SKM-1 treated with dmso at 0.1 percent for 144 hours (cell line): ENCODE data around the gene CHD2.
"Not testable (repeated sequence)": the region's sequence is repeated elsewhere in the genome, so short reads cannot be mapped to it uniquely, and the experiment has no call there.

Source experiments
- DNase-seq: peaks from one replicate; lab custom pipeline; 2025; ENCODE audit not compliant: unreplicated experiment; lab: John Stamatoyannopoulos, UW

The CHD2 gene

DNA sequence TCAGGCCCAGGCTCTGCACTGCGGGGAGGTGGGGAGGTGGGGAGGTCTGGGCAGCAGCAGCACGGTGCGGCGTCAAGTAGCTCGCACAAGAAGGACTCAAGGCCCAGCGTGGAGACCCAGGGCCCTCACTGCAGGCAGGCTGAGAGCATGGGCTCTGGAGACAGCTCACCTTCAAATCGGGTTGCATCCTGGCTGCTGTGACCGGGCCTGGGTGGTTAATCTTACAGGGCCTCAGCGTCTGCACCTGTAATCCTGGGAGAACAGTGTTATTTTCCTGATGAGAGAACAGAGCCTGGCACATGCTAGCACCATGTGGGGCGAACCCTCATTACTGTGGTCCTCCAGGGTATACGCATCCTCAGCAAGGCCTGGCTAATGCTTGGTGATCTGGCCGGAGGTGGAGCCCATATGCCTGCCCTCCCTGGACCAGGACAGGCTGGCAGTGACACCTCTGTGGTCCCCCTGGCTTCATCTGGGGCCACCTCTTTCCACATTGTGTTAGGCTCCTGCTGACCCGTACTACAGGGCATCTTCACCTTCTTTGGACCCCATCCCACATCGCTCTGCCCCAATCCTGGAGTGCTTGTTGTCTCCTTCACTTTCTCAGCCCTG is 133.4 kb downstream of the CHD2 start:
- DNase-seq, result no peak

DNA sequence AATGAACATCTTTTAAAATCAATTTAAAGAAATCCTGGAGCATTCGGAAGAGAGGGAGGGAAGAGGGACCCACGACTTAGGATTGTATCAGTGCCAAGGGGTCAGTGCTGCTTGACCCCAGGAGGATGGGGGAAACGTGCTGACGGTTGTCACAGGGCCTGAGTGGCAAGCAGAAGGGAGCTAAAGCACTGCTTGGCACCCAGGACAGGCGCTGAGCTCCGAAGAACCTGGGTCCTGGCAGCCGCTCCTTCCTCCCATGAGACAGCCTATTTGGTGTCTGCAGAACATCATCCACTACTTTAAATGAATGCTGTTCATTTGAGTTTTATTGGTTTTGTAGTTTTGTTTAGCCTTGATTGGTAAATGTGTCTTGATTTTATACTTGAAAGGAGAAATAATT is 134.4 kb downstream of the CHD2 start:
- no peak for DNase-seq

DNA sequence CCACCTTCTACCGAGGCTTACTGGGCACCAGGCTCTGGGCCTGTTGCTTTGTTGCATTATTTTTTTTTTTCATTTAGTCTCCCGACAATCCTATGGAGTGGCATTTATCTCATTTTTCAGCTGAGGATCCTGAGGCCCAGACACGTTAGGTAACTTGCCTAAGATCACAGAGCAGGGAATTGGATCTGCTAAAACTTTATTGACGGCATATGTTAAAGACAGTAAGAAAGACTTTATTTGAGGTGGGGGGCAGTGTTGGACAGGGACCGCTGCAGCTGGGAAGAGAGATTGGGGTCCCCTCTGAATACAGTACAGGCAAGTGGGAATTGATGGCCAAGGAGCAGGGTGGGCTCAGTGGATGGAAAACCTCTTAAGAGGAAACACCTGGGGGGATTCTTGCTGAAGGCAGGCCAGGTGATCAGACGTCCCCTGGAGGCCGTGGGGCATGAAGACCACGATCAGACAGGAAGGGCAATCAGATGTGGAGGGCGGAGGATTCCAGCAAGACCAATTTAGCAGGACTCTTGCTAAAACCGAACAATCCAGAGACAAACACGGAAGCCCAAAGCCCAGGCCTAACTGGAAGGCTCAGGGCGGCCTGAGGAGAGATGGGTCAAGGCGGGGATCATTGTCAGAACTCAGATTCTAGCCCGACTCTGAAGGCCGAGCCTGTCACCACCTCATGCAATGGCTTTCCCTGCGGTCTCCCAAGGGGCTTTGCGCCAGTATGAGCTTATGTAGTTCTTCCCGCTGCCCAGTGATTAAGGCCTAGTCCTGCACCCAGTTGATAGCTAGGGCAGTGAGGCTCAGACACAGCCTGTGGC is 135.2 kb downstream of the CHD2 start:
- DNase-seq, result no peak

DNA sequence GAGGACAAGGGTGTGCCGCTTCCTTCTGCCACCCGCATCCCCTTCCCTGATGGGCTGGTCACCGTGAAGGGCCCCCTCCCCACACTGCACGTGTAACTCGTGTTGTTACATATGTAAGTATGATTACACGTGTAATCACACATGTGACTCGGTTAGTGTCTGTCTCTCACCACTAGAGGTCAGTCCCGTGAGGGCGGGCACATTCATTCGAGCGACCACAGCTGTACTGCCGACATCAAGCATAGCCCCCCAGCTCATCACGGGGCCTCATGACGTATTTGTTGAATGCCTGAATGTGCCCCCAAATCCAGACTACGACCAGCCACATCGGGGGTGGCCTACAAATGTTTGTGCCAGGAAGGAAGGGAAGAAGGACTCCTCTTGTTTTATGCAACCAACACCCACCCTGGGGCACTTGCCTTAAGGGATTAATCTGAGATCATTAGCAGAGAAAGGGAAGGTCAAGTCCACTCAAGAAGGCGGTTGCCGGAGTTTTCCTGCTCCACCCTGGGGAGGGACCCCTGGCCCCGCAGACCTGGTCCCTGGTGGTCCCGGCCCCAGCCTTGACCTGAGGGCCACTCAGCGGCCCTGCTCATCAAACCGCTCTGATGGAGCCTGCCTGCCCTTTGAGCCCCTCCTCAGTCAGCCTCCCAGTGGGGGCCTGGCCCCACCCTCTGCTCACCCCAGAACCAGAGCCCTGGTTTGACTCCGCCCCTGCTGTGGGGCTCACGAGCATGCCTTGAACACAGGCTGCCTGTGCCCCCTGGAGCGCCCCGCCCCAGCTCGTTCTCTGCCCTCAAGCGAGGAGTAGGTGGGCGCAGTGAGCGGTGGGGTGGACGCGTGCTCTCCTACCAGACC is 136.1 kb downstream of the CHD2 start:
- DNase-seq, result peak; percentile 23

DNA sequence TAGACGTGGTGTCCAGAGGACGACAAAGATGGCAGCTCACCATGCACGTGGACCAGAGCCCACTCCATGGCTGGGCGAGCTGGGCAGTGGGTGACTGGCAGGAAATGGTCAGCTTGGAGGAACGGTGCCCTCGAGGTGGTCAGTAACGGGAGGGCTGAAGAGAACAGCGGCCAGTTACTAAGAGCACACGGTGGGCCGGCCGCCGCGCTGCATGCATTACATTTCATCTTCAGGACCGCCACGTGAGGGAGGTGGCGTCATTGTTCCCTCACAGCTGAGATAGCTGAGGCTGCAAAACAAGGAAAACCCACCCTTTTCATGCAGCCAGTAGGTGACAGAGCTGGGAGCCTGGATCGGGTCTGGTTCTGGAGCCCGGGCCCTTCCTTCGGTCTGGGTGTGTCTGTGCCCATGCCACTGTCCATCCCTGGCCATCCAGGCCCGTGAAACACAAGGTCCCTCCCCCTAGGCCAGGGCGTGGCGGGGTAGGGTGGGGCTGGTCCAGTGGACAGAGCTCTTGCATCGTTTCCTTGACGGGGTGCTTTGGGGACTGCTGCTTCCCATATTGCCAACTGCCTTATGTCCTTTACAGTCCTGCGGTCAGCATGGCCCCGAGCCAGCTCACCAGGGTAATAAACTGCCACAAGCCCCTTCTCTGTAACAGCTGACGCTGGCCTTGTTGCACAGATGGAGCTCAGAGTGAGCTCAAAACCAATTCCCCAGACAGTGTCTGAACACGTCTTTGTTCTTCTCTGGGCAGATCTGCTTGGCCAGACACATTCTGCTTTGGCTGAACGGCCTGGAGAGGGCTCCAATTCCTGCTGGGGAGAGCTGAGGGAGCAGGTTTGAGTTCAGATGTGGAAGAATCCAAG is 137.1 kb downstream of the CHD2 start:
- DNase-seq, result peak; percentile 34

DNA sequence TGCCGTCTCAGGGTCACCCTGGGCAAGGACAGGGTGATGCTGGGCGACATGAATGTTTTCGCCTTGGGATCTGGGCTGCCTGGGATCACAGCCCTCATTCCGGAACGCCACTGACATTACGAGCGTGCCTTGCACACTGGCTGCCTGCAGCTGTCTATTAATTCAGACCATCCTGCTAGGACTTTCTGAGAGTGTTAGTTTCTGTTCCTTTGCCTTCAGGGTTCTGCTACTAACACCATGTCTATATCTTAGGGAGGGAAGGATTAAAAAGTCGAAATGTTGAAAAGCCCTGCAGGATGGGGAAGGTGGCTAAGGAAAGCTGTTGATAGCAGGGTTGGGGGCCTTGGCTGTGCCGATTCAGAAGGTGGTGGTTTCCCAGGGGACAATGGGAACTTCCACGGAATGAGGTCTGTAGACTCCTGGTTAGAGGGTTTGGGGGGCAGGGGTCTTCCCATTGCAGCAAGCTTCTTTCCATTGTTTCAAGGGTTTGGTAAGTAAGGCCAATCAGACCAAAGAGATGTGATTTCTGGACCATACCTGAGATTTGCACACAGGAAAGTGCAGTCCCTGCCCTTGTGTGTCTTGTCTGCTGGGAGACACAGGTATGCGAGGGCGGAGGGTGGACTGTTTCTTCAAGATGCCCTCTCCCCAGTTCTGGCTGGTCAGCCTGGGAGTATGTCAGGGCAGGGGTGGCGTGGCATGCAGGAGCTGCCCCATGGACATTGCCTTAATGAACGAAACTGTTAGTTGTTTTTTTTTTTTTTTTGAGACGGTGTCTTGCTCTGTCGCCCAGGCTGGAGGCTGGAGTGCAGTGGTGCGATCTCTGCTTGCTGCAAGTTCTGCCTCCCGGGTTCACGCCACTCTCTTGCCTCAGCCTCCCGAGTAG is 137.9 kb downstream of the CHD2 start:
- DNase-seq, result no peak

DNA sequence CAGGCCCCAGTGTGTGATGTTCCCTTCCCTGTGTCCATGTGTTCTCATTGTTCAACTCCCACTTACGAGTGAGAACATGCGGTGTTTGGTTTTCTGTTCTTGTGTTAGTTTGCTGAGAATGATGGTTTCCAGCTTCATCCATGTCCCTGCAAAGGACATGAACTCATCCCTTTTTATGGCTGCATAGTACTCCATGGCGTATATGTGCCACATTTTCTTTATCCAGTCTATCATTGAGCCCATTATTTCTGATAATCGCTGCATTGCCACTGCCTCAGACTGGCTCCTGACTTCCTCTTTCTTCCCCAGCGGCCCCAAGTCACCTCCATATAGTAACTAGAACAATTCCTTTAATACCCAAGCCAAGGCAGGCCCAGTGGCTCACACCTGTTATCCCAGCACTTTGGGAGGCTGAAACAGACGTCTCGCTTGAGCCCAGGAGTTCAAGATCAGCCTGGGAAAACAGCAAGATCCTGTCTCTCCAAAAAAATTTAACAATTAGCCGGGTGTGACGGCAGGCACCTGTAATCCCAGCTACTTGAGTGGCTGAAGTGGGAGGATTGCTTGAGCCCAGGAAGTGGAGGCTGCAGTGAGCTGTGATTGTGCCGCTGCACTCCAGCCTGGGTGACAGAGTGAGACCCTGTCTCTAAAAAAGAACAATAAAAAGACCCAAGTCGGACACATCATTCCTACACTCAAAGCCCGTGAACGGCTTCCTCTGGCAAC is 139.6 kb downstream of the CHD2 start:
- DNase-seq, result not testable (repeated sequence)

DNA sequence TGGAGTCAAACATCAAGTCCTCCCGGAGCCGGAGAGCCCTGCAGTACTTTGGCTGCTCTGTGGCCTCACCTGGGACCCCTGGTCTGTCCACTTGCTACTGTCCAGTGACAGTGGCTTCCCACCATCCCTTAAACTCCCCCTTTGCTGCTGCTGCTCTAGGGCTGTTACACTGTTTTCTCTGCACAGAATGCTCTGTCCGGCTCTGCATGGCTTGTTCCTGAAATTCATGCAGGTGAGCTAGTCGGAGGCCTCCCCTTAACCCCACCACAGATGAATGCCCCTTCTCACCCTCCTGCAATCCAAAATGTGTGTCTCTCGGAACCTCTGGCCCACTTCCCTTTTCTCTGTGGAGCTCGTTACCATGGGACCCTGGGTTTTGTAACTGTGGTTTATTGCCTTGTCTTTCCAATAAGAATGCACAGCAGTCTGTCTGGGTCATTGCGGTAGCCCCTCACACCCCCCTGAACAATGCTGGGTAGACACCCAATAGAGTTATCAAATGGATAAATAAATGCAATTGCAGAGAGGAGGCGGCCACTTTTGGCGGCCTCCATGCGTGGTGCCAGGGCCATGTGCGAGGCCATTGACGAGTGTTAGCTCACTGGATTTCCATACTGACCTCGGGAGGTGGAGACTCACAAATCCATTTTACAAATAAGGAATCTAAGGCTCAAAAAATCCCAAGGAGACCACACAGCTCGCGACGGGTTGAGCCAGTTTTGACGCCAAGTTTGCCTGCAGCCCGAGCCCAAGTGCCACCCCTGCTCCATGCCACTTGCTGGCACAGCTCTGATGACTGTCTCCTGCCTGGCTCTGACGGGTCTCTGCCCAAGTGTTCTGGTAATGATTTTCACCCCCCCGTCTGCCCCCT is 140.4 kb downstream of the CHD2 start:
- no peak for DNase-seq

DNA sequence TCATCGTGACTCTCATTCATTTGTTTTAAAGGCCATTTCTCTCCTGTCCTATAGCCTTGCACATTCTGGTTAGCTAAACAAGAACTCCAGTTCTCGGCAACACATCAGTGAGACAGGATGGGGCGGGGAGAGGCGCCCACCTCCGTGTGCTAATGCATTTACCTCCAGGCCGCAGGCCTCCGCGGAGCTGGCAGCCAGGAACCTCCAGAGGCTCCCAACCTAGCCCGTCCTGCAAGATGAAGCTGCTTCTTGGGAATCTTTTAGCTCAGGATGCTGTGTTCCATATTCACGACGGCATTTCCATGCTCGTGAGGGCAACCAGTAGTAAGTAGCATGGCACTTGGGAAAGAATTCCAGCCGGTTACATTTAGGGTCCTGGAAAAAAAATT is 141.0 kb downstream of the CHD2 start:
- no peak for DNase-seq

DNA sequence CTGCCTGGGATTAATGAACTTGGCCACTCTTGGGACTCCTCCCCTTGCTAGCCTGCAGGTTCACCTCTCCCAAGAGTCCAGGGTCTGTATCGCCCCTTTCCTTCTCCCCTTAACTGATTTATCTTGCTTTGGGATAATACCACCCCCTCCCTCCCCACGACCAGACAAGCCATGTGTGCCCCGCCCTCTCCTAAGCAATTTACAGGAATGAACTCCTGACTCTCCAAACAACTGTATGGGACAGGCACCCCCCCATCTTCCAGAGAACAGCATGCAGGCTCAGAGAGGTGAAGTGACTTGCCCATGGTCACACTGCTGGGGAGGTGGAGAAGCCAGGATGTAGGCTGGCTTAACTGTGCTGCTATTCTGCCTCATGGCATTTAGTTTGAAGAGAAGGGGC is 142.1 kb downstream of the CHD2 start:
- DNase-seq, result no peak

DNA sequence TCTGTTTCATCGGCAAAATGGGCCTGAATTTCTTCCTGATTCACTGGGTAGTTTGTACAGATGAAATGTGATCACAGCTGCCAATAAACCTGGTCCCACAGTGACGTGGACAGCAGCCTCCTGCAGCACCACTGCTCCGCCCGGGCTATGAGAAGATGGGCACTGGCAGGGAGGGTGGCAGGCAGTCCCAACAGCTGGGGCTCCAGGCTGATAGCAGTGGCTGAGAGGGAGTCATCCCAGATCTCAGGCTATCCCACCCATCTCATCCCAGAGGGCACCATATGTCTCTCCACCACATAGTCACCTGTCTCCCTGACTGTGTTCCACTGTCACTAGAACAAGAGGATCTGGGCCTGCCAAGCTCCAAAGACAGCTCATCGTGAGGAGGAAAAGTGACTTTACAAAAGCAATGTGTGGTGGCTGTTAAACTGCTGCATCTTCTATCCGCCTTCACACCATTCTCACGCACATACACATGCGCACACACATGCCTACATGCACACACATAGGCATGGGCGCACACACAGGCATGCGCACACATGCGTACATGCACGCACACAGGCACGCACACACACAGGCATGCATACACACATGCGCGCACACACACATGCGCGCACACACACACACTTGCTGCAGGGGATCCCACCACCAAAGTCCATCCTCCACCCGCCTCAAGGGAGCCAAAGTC is 142.7 kb downstream of the CHD2 start:
- no peak for DNase-seq

DNA sequence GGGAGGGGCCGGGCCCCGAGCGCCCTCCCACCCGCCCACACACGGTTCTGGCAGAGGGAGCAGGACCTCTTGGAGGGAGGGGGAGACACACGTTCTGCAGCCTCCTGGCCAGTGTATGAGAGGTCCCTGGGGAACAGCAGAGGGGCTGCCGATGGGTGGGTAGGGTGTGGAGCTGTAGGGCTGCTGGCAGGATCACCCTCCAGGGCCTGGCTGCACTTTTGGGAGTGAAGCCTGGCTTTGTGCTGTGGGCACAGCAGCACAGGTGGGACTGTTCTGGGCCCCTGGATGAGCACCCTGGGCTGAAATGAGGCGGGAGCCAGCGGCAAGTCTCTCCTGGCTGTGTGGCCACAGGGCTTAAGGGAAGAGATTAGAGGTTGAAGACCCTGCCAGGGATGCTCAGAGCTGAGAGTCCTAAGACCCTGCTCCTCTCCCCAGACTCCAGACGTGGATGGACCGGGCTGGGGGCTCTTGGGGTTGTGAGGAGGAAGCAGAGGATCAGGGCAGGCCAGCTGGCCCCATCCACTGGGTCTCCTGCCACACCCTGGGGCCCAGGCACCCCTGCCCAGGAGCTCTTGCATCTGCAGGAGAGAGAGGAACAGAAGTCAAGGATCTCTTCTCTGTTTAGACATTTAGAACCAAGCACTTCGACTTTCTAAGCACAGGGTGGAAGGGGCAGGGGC is 143.6 kb downstream of the CHD2 start:
- DNase-seq, result no peak

DNA sequence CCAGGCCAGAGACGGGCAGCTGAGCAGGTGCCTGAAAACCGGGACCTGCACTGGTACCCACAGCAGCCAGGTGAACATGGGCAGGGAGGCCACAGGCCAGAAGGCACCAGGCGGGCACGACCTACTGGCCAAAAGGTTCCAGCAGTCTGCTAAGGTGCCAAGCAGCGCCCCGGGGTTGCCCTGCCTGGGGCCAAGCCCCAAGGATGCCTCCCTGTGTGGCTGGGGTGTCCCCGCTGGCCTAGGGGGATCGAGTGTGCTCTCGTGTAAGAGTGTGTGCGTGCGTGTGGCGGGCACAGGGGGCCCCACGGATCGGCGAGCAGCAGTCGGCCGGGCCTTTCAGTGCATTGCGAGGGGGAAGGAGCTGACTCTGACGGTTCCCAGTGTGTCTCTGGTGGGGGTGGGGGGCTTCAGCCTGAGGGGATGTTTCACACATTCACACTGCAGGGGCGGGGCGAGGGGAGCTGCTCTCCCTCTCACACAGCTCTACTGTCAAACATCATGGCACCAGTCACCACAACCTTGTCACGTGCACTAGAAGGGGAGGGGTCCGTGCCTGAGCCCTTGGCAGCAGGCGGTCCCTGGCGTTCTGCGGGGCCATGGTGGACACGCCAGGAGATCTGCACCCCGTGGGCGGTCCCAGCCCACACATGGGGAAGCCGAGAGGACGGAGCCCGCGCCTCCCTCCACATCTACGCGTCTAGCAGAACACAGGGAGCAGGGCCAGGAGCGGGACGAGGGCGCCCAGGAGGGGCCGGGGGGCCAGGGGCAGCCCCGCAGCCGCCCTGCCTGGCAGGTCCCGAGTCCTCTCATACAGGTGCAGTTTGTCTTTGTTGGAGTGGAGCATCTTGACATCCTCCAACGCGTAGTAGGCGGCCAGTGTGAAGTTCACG is 144.4 kb downstream of the CHD2 start:
- DNase-seq, result no peak

DNA sequence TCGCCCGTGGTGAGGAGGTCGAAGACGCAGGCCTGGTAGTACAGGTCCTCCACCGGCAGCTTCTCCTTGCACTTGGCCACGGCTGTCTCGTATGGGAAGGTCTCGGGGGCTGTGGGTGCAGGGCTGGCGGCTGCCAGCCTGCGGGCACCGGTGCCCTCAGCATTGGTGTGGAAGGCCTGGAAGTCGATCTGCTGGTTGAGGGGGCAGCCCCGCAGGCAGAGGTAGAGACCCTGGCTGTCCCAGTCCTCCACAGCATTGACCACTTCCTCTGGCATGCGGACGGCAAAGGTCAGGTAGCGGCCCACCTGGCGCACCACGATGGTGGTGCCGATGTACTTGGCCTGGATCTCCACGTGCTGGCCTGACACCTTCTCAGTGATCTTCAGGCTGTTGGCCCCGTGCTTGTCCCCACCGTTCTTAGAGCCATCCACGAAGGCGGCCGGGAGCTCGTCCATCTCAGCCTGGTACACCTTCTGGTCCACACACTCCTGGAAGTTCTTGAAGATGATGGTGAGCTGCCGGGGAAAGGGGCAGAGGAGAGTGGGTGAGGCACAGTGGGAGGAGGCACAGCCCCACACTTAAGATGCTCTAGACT is 145.2 kb downstream of the CHD2 start:
- no peak for DNase-seq

DNA sequence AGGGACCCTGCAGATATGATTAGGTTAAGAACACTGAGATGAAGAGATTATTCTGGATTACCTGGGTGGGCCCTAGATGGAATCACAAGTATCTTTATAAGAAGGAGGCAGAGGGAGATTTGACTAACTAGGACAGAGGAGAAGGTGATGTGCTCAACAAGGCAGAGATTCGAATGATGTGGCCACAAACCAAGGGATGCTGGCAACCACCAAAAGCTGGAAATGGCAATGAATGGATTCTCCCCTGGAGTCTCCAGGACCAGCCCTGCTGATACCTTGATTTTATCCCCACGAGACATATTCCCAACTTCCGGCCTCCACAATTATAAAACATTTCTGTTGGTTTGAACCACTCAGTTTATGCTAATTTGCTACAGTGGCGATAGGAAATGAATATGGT is 146.0 kb downstream of the CHD2 start:
- DNase-seq, result no peak

DNA sequence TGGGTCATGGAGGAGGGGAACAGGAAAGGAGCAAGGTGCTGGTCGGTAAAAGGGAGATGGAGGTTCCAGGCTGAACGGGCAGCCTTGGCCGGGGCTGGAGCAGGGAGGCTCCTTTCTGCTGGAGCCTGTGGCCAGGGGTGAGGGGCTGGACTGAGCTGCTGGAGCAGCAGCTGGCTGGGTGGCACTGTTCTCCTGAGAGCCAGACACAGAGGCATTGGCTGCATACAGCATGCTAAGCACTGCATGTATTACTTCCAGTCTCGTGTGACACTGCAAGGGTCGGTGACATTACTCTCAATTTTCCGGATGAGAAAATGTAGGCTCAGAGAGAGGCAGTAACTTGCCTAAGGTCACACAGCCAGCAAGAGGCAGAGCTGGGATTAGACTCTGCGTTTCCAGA is 146.6 kb downstream of the CHD2 start:
- DNase-seq, result no peak
